Panc1 (cell line): Measurements from ENCODE around the gene ZBTB22. TPM values are rescaled to one million over a fixed set of nuclear protein-coding genes. Genes with fewer than 3 reads are reported as not detected.

Experiments
- ATAC-seq: fragments of 200-7000 bp; cut with Tn5 transposase; 2 replicates; pipeline ENCODE4 v1.9.1; 2020; ENCODE audit warnings: mild to moderate bottlenecking, moderate library complexity
- BruUV-seq: library from RNA; stranded (reverse); fragments of 400-500 nt; replicated peaks from 2 replicates; lab custom pipeline; 2021; lab: Mats Ljungman, UMichigan
- CTCF ChIA-PET: fragments of 300-600 bp; sonication (Branson Sonifier 250); formaldehyde crosslinking; loops from one replicate; lab custom pipeline; 2022; ENCODE audit warnings: antibody characterized with exemption; lab: Charles Lee
- POLR2A ChIA-PET: fragments of 300-600 bp; sonication (Branson Sonifier 250); formaldehyde crosslinking; loops from one replicate; lab custom pipeline; 2022; ENCODE audit warnings: antibody characterized with exemption; lab: Charles Lee
- DNase-seq: peaks from one replicate; pipeline ENCODE4 v3.0.0-alpha.2; 2010; ENCODE audit warnings: low read depth, low spot score
- H3K27ac ChIP-seq: 2 replicates; pipeline ENCODE4 v1.5.1; 2011; ENCODE audit warnings: mild to moderate bottlenecking, low read length, inconsistent platforms
- H3K27me3 ChIP-seq: fragments of 200-500 bp; sonication (Bioruptor generic); 2 replicates; pipeline ENCODE4 v1.6.0; 2014; ENCODE audit warnings: low read length, inconsistent platforms; ENCODE audit not compliant: control insufficient read depth, insufficient read depth
- H3K36me3 ChIP-seq: fragments of 200-500 bp; sonication (Bioruptor generic); 2 replicates; pipeline ENCODE4 v1.5.1; 2014; ENCODE audit warnings: inconsistent platforms, mild to moderate bottlenecking, low read length, moderate library complexity; ENCODE audit not compliant: control insufficient read depth, insufficient read depth
- H3K4me1 ChIP-seq: 2 replicates; pipeline ENCODE4 v1.5.1; 2011; ENCODE audit warnings: inconsistent platforms, mild to moderate bottlenecking, low read length, moderate library complexity; ENCODE audit not compliant: control insufficient read depth, insufficient read depth
- H3K4me3 ChIP-seq, 2 experiments: 2 replicates each; pipeline ENCODE4 v1.5.1; 2011 to 2012; ENCODE audit warnings: low read depth in 2 of 2, low read length in 2 of 2, mild to moderate bottlenecking in 2 of 2, inconsistent platforms in 1 of 2, moderate library complexity in 1 of 2
- H3K9me3 ChIP-seq: fragments of 200-500 bp; sonication (Bioruptor generic); 2 replicates; pipeline ENCODE4 v1.5.1; 2014; ENCODE audit warnings: low read depth, mild to moderate bottlenecking, inconsistent platforms, low read length, moderate library complexity; ENCODE audit not compliant: control insufficient read depth, insufficient read depth
- POLR2AphosphoS5 ChIP-seq: IDR thresholded peaks from 2 replicates; pipeline ENCODE4 v1.6.1; 2012; ENCODE audit warnings: mild to moderate bottlenecking, low read depth, low read length, moderate library complexity
- SIN3A ChIP-seq: IDR thresholded peaks from 2 replicates; pipeline ENCODE4 v1.6.1; 2012; ENCODE audit warnings: low read depth, mild to moderate bottlenecking, low read length, moderate library complexity, borderline replicate concordance; ENCODE audit not compliant: insufficient read depth
- TCF7L2 ChIP-seq: IDR thresholded peaks from 2 replicates; pipeline ENCODE4 v1.6.1; 2011; ENCODE audit warnings: mild to moderate bottlenecking, low read depth, low read length, inconsistent platforms
- in situ Hi-C: cut with HindIII; loops from 2 replicates; pipeline ENCODE4 v1.10.0; 2016; ENCODE audit warnings: low sequenced_read_pairs, low pct_unique_long_range_greater_than_20kb
- intact Hi-C: fragments of 100-400 bp; cut with micrococcal nuclease; formaldehyde crosslinking; loops from one replicate; pipeline ENCODE4 v1.10.0; 2022; ENCODE audit not compliant: unreplicated experiment
- total RNA-seq: library from RNA; stranded (reverse); gene quantifications from one replicate; pipeline ENCODE4 v1.2.1, GENCODE V29; 2021; ENCODE audit not compliant: unreplicated experiment
- TF ChIP-seq, protein P1 (sequence below), 2 experiments: IDR thresholded peaks; 2 replicates each; pipeline ENCODE4 v1.6.1; 2011 to 2012; ENCODE audit warnings: low read depth in 2 of 2, control low read depth in 1 of 2, low read length in 1 of 2, mild to moderate bottlenecking in 1 of 2, moderate library complexity in 1 of 2; ENCODE audit not compliant: insufficient read depth in 1 of 2
- TF ChIP-seq, protein P2 (sequence below): fragments of 450-650 bp; IDR thresholded peaks from 2 replicates; pipeline ENCODE4 v1.5.1; 2017; ENCODE audit warnings: mild to moderate bottlenecking

Gene ZBTB22
- total RNA-seq, 1 experiment from 2014 or later, result 16.0 TPM

GRCh38 chr6:33339193-33339592, 21.6 kb upstream of the ZBTB22 start:
- no TSS peak for BruUV-seq
- DNase-seq, result no peak
- H3K27ac ChIP-seq, result no peak overlapping the region
- ATAC-seq, result no peak
- POLR2A ChIA-PET, result no interaction called here
- no peaks in the 10 kb centered on the region for H3K9me3 ChIP-seq
- CTCF ChIA-PET, result interaction anchor here (0.7 kb wide), 1 partner anchor 23 kb away, joined by 5 read pairs; no protein-coding TSS in a partner anchor
- in situ Hi-C loops, result no loop called here
- no peaks in the 10 kb centered on the region for H3K36me3 ChIP-seq
- H3K4me3 ChIP-seq, result no peak overlapping the region
- intact Hi-C loops, result no loop called here
- H3K4me1 ChIP-seq, result no peaks in the 10 kb centered on the region
- no peak for TF ChIP-seq TCF7L2
- TF ChIP-seq, protein P1, sequence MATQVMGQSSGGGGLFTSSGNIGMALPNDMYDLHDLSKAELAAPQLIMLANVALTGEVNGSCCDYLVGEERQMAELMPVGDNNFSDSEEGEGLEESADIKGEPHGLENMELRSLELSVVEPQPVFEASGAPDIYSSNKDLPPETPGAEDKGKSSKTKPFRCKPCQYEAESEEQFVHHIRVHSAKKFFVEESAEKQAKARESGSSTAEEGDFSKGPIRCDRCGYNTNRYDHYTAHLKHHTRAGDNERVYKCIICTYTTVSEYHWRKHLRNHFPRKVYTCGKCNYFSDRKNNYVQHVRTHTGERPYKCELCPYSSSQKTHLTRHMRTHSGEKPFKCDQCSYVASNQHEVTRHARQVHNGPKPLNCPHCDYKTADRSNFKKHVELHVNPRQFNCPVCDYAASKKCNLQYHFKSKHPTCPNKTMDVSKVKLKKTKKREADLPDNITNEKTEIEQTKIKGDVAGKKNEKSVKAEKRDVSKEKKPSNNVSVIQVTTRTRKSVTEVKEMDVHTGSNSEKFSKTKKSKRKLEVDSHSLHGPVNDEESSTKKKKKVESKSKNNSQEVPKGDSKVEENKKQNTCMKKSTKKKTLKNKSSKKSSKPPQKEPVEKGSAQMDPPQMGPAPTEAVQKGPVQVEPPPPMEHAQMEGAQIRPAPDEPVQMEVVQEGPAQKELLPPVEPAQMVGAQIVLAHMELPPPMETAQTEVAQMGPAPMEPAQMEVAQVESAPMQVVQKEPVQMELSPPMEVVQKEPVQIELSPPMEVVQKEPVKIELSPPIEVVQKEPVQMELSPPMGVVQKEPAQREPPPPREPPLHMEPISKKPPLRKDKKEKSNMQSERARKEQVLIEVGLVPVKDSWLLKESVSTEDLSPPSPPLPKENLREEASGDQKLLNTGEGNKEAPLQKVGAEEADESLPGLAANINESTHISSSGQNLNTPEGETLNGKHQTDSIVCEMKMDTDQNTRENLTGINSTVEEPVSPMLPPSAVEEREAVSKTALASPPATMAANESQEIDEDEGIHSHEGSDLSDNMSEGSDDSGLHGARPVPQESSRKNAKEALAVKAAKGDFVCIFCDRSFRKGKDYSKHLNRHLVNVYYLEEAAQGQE (IDR thresholded peaks at IDR 0.05; ENCODE audit: insufficient read depth in 1 of 2, low read depth in 2 of 2, low read length in 1 of 2), result no peak
- TF ChIP-seq SIN3A, result no peak
- TF ChIP-seq, protein P2, sequence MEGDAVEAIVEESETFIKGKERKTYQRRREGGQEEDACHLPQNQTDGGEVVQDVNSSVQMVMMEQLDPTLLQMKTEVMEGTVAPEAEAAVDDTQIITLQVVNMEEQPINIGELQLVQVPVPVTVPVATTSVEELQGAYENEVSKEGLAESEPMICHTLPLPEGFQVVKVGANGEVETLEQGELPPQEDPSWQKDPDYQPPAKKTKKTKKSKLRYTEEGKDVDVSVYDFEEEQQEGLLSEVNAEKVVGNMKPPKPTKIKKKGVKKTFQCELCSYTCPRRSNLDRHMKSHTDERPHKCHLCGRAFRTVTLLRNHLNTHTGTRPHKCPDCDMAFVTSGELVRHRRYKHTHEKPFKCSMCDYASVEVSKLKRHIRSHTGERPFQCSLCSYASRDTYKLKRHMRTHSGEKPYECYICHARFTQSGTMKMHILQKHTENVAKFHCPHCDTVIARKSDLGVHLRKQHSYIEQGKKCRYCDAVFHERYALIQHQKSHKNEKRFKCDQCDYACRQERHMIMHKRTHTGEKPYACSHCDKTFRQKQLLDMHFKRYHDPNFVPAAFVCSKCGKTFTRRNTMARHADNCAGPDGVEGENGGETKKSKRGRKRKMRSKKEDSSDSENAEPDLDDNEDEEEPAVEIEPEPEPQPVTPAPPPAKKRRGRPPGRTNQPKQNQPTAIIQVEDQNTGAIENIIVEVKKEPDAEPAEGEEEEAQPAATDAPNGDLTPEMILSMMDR, result no peak
- TF ChIP-seq POLR2AphosphoS5, result no peak
- H3K27me3 ChIP-seq, result no peaks in the 10 kb centered on the region

DNA sequence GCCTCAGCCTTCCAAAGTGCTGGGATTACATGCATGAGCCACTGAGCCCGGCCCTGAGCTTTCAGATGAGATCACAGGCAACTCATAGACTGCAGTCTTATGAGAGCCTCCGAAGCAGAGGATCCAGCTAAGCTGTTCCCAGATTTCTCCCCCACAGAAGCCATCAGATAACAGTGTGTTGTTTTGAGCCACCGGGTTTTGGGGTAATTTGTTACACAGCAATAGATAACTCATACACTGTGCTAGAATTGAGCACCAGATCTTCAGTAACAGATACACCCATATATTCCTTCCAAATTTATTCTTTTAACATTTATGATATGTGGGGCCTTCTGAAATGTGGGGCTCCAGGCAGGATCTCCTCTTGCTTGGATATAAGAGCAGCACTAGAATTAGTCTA, 19.0 kb upstream of the ZBTB22 start:
- TF ChIP-seq POLR2AphosphoS5, result no peak
- no peak for TF ChIP-seq SIN3A
- no peak for TF ChIP-seq TCF7L2
- TF ChIP-seq, protein P2, result no peak
- TF ChIP-seq, protein P1 (IDR thresholded peaks at IDR 0.05; ENCODE audit: insufficient read depth in 1 of 2, low read depth in 2 of 2, low read length in 1 of 2), result no peak
- POLR2A ChIA-PET, result no interaction called here
- Histone ChIP-seq H3K9me3 (no peaks in the 10 kb centered on the region), H3K4me1 (no peaks in the 10 kb centered on the region), H3K4me3 (no peak overlapping the region), H3K36me3 (no peaks in the 10 kb centered on the region), H3K27ac (no peak overlapping the region), H3K27me3 (no peaks in the 10 kb centered on the region)
- ATAC-seq (no peak), DNase-seq (no peak)
- BruUV-seq, result no TSS peak
- intact Hi-C loops, result no loop called here
- in situ Hi-C loops, result no loop called here
- CTCF ChIA-PET, result interaction anchor here (0.6 to 1.5 kb wide), 3 partner anchors 9 to 393 kb away, joined by 3 to 7 read pairs (median 4); no protein-coding TSS in a partner anchor
